ENCODE measurements around the gene ALDH3A1. TPM values are rescaled to one million over a fixed set of nuclear protein-coding genes. Genes with fewer than 3 reads are reported as not detected.

ALDH3A1 gene
- total RNA-seq, 1 donor from 2014 or later: 17.1 TPM

GRCh38 chr17:19759568-19760549 lies 11.8 kb upstream of the ALDH3A1 start:
- no peak for DNase-seq

- no peak for DNase-seq
These were observed 9.6 kb upstream of the ALDH3A1 start for GRCh38 chr17:19757536-19758180.

- DNase-seq: no peak
These were observed 8.4 kb upstream of the ALDH3A1 start for GRCh38 chr17:19756546-19756945.

GRCh38 chr17:19755821-19756510 lies 7.9 kb upstream of the ALDH3A1 start:
- DNase-seq: no peak

GRCh38 chr17:19755392-19755791 lies 7.3 kb upstream of the ALDH3A1 start:
- DNase-seq: no peak

GRCh38 chr17:19753661-19754463 lies 5.8 kb upstream of the ALDH3A1 start:
- no peak for DNase-seq

GRCh38 chr17:19753051-19753509 lies 5.0 kb upstream of the ALDH3A1 start:
- peak; percentile 70 for DNase-seq

GRCh38 chr17:19752216-19753050 lies 4.3 kb upstream of the ALDH3A1 start:
- DNase-seq: no peak

- DNase-seq: no peak
These were observed 2.7 kb upstream of the ALDH3A1 start for GRCh38 chr17:19750835-19751234.

GRCh38 chr17:19750020-19750572 lies 2.0 kb upstream of the ALDH3A1 start:
- DNase-seq: no peak

GRCh38 chr17:19748807-19749193 lies 702 bp upstream of the ALDH3A1 start:
- DNase-seq: no peak

- DNase-seq: no peak
These were observed 859 bp downstream of the ALDH3A1 start for GRCh38 chr17:19747159-19747719.

GRCh38 chr17:19746517-19746916 lies 1.6 kb downstream of the ALDH3A1 start:
- DNase-seq: no peak

GRCh38 chr17:19744922-19745757 lies 3.0 kb downstream of the ALDH3A1 start:
- DNase-seq: peak; percentile 93

- DNase-seq: no peak
These were observed 3.6 kb downstream of the ALDH3A1 start for GRCh38 chr17:19744492-19744891.

- no peak for DNase-seq
These were observed 4.7 kb downstream of the ALDH3A1 start for GRCh38 chr17:19743101-19744100.

GRCh38 chr17:19742495-19742894 lies 5.6 kb downstream of the ALDH3A1 start:
- DNase-seq: no peak

Data from tongue (tissue), 2 donors.